Measurements from ENCODE around the gene RHCE.

DNA sequence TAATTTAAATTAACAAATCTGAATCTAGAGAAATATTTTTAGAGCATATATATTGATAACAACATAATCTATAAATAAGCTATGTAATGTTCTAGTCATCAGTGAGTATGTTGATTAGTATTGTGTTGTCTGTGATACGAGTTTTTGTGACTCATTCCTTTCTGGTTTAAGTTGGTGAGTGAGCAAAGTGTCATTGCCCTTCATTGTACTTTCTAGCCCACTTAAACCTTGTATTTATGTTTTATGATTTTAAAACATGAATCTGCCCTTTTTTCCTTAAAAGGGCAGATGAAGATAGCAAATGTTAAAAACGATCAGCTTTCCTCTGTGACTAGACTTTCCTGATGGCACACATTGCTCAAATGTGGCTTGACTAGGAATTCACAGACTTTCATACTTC lies 48.6 kb upstream of the RHCE start:
- TF ChIP-seq, protein P1, sequence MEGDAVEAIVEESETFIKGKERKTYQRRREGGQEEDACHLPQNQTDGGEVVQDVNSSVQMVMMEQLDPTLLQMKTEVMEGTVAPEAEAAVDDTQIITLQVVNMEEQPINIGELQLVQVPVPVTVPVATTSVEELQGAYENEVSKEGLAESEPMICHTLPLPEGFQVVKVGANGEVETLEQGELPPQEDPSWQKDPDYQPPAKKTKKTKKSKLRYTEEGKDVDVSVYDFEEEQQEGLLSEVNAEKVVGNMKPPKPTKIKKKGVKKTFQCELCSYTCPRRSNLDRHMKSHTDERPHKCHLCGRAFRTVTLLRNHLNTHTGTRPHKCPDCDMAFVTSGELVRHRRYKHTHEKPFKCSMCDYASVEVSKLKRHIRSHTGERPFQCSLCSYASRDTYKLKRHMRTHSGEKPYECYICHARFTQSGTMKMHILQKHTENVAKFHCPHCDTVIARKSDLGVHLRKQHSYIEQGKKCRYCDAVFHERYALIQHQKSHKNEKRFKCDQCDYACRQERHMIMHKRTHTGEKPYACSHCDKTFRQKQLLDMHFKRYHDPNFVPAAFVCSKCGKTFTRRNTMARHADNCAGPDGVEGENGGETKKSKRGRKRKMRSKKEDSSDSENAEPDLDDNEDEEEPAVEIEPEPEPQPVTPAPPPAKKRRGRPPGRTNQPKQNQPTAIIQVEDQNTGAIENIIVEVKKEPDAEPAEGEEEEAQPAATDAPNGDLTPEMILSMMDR (IDR thresholded peaks at IDR 0.05), result no peak
- TF ChIP-seq POLR2AphosphoS5 (IDR thresholded peaks at IDR 0.05) (no peak), EP300 (IDR thresholded peaks at IDR 0.05) (no peak), POLR2A (IDR thresholded peaks at IDR 0.05; ENCODE audit: low read depth) (no peak)
